HepG2 (cell line): ENCODE data around the gene VWA3B. TPM values are rescaled to one million over a fixed set of nuclear protein-coding genes. Genes with fewer than 3 reads are reported as not detected.

Experiments
- ATAC-seq: fragments of 200-7000 bp; cut with Tn5 transposase; 3 replicates; pipeline ENCODE4 v1.9.1; 2020; ENCODE audit warnings: mild to moderate bottlenecking, moderate library complexity
- BruUV-seq: library from RNA; stranded (reverse); fragments of 400-500 nt; replicated peaks from 2 replicates; lab custom pipeline; 2021; lab: Mats Ljungman, UMichigan
- CTCF ChIA-PET: fragments of 300-600 bp; formaldehyde crosslinking; extraction: SDS; loops from one replicate; lab custom pipeline; 2021; ENCODE audit warnings: low total read pairs, inconsistent platforms, low intra/inter-chr PET ratio; lab: Yijun Ruan, JAX
- POLR2A ChIA-PET: fragments of 350-600 bp; sonication (Branson Sonifier 250); formaldehyde crosslinking; loops from one replicate; lab custom pipeline; 2020; ENCODE audit warnings: antibody characterized with exemption, inconsistent platforms; lab: Yijun Ruan, JAX
- DNase-seq: peaks from one replicate; pipeline ENCODE4 v3.0.0-alpha.2; 2015; ENCODE audit warnings: low spot score
- FAIRE-seq: peaks from 3 replicates; lab custom pipeline; 2011; peaks lifted over from hg19 to GRCh38; lab: Jason Lieb, UNC
- H2AFZ ChIP-seq: one replicate; pipeline ENCODE4 v1.6.1; 2011; ENCODE audit warnings: low read length, inconsistent platforms
- H3K27ac ChIP-seq: fragments of 300-600 bp; 3 replicates; pipeline ENCODE4 v1.8.0; 2011; ENCODE audit warnings: mixed run types, mild to moderate bottlenecking, mixed read lengths, low read length, inconsistent platforms; ENCODE audit not compliant: insufficient read depth; ENCODE audit errors: extremely low read length
- H3K27me3 ChIP-seq, 2 experiments: fragments of 200-600 bp in 1 of 2; 2 replicates in 1 of 2; 3 replicates in 1 of 2; pipeline versions ENCODE4 v1.6.0 to v1.8.0; 2011; ENCODE audit warnings: low read length in 2 of 2, mild to moderate bottlenecking in 2 of 2, moderate library complexity in 2 of 2, inconsistent platforms in 1 of 2; ENCODE audit not compliant: insufficient read depth in 2 of 2, control insufficient read depth in 1 of 2
- H3K36me3 ChIP-seq, 2 experiments: fragments of 200-600 bp in 1 of 2; replicated peaks in 1 of 2; 2 replicates in 1 of 2; 3 replicates in 1 of 2; pipeline versions ENCODE4 v1.5.1 to v1.8.0; 2011; ENCODE audit warnings: low read length in 2 of 2, inconsistent platforms in 1 of 2; ENCODE audit not compliant: insufficient read depth in 2 of 2, control insufficient read depth in 1 of 2
- H3K4me1 ChIP-seq: 2 replicates; pipeline ENCODE4 v1.5.1; 2012; ENCODE audit warnings: low read length, inconsistent platforms; ENCODE audit not compliant: insufficient read depth
- H3K4me2 ChIP-seq: 2 replicates; pipeline ENCODE4 v1.6.0; 2011; ENCODE audit warnings: low read depth, low read length, inconsistent platforms
- H3K4me3 ChIP-seq, 3 experiments: fragments of 200-600 bp in 1 of 3; sonication (generic), shearing (Covaris generic) in 1 of 3; replicated peaks in 1 of 3; 2 replicates each; pipeline ENCODE4 v1.5.1; 2011 to 2016; ENCODE audit warnings: low read length in 3 of 3, inconsistent platforms in 2 of 3, low read depth in 2 of 3, mild to moderate bottlenecking in 2 of 3, control low read depth in 1 of 3, mixed read lengths in 1 of 3; ENCODE audit not compliant: insufficient read depth in 1 of 3
- H3K79me2 ChIP-seq: one replicate; pipeline ENCODE4 v1.6.1; 2011; ENCODE audit warnings: low read length, inconsistent platforms; ENCODE audit not compliant: insufficient read depth
- H3K9ac ChIP-seq: 2 replicates; pipeline ENCODE4 v1.6.0; 2011; ENCODE audit warnings: mild to moderate bottlenecking, low read depth, low read length, inconsistent platforms; ENCODE audit not compliant: insufficient read depth
- H3K9me3 ChIP-seq: 2 replicates; pipeline ENCODE4 v1.5.1; 2012; ENCODE audit warnings: mild to moderate bottlenecking, low read length
- H4K20me1 ChIP-seq: 2 replicates; pipeline ENCODE4 v1.6.0; 2011; ENCODE audit warnings: inconsistent platforms, mild to moderate bottlenecking, low read length, moderate library complexity; ENCODE audit not compliant: insufficient read depth
- FOXC1 ChIP-seq: sonication (generic); formaldehyde crosslinking; IDR thresholded peaks from 2 replicates; pipeline ENCODE4 v1.8.0; 2022; ENCODE audit warnings: mild to moderate bottlenecking, missing genetic modification reagents, borderline replicate concordance
- ISX ChIP-seq: sonication (generic); formaldehyde crosslinking; conservative IDR thresholded peaks from 2 replicates; pipeline ENCODE4 v1.5.0; 2020; ENCODE audit warnings: missing genetic modification reagents
- RFX1 ChIP-seq: fragments of 450-650 bp; IDR thresholded peaks from 2 replicates; pipeline ENCODE4 v1.6.1; 2017
- RFX3 ChIP-seq: IDR thresholded peaks from 2 replicates; pipeline ENCODE4 v1.6.1; 2016; ENCODE audit warnings: missing biosample characterization, missing genetic modification reagents
- RFXAP ChIP-seq: sonication (generic); formaldehyde crosslinking; IDR thresholded peaks from 2 replicates; pipeline ENCODE4 v1.4.0; 2020; ENCODE audit warnings: missing genetic modification reagents, borderline replicate concordance
- SNAI1 ChIP-seq: sonication (generic); formaldehyde crosslinking; IDR thresholded peaks from 2 replicates; pipeline ENCODE4 v1.5.0; 2020; ENCODE audit warnings: mild to moderate bottlenecking, missing genetic modification reagents, borderline replicate concordance
- ZNF879 ChIP-seq: sonication (generic); formaldehyde crosslinking; IDR thresholded peaks from 2 replicates; pipeline ENCODE4 v1.8.1; 2023; ENCODE audit warnings: missing genetic modification reagents
- WGBS: methylation state at CpG from one replicate; pipeline ENCODE4 v1.1.6; 2017; ENCODE audit warnings: low lambda C conversion rate; 5-methylcytosine and 5-hydroxymethylcytosine counted together
- in situ Hi-C: cut with HindIII; loops from 2 replicates; pipeline ENCODE4 v1.10.0; 2017; ENCODE audit warnings: low pct_unique_long_range_greater_than_20kb; ENCODE audit not compliant: extremely low pct_ligation_motif_present
- intact Hi-C: fragments of 100-400 bp; cut with micrococcal nuclease; formaldehyde crosslinking; loops from one replicate; pipeline ENCODE4 v1.10.0; 2022; ENCODE audit not compliant: unreplicated experiment
- polyA plus RNA-seq, 8 experiments: library from polyadenylated mRNA; depleted of rRNA in 3 of 8; stranded (reverse) in 7 of 8; unstranded in 1 of 8; fragments of >200 nt; fragmentation: Illumina TruSeq in 4 of 8; extraction: Trizol in 4 of 8; gene quantifications; 2 replicates each; pipeline versions ENCODE4 v1.2.1 to v1.2.3, GENCODE V29; 2011 to 2016; ENCODE audit warnings: low read depth in 4 of 8, missing spikeins in 1 of 8, mixed read lengths in 1 of 8; ENCODE audit not compliant: insufficient read depth in 1 of 8
- total RNA-seq, 5 experiments: library from RNA; depleted of rRNA; stranded (reverse); fragments of >200 nt; fragmentation: Illumina TruSeq; extraction: Trizol; gene quantifications; 2 replicates each; pipeline ENCODE4 v1.2.3, GENCODE V29; 2016; ENCODE audit warnings: low read depth in 1 of 5

The VWA3B gene
- total and polyA plus RNA-seq, 2 of the 13 experiments (the other 11 are each of a cell fraction or from before 2014, with no cell fraction given), result not detected

DNA sequence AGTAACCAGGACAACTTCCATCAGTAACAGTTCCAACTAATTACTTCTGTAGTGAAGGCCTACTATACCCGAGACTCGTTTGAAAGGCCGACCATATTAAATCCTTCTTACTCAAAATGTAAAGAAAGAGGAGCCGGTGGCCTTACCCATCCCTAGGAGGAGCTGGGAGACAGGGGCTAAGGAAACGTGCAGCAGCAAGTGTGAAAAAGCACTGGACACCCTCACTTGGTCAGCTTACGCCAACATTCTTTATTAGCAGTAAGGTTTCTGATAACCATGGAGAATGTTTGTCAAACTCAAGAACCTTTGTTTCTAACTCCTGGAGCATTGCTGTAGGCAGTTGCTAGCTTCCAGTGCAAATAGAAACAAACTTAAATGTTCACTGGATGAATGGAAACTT, 26.7 kb upstream of the VWA3B start:
- FAIRE-seq, result no peak
- Histone ChIP-seq H3K79me2 (no peaks in the 10 kb centered on the region), H3K4me3 (no peak overlapping the region), H4K20me1 (no peaks in the 10 kb centered on the region), H3K4me2 (no peak overlapping the region), H3K27me3 (peaks cover 0 to 15% of the 10 kb centered on the region in 2 experiments; a peak in 2 of 5 replicates), H3K9me3 (no peaks in the 10 kb centered on the region), H3K36me3 (no peaks in the 10 kb centered on the region)
- ATAC-seq, result no peak
- TF ChIP-seq SNAI1 (CRISPR knock-in tag), result no peak
- no peak for TF ChIP-seq RFXAP (CRISPR knock-in tag)
- TF ChIP-seq FOXC1, result no peak
- TF ChIP-seq ISX, result no peak
- TF ChIP-seq, all 625 proteins: peak for 0
- POLR2A ChIA-PET, result no interaction called here
- Histone ChIP-seq H2AFZ (no peak overlapping the region), H3K9ac (no peak overlapping the region), H3K4me1 (no peaks in the 10 kb centered on the region), H3K27ac (no peak overlapping the region)
- CTCF ChIA-PET, result no interaction called here
- 34% methylated on average over 6 of the region's 6 CpGs for WGBS
- intact Hi-C loops (no loop called here), in situ Hi-C loops (no loop called here)
- BruUV-seq, result no TSS peak
- DNase-seq, result no peak

GRCh38 chr2:98063291-98063854, 23.6 kb upstream of the VWA3B start:
- intact Hi-C loops, result no loop called here
- Histone ChIP-seq H3K79me2 (no peaks in the 10 kb centered on the region), H2AFZ (no peak overlapping the region), H3K27ac (no peak overlapping the region), H3K4me3 (no peak overlapping the region), H3K9me3 (no peaks in the 10 kb centered on the region), H3K36me3 (no peaks in the 10 kb centered on the region), H3K9ac (no peak overlapping the region), H3K27me3 (peaks cover 0 to 17% of the 10 kb centered on the region in 2 experiments; a peak in 3 of 5 replicates), H3K4me1 (no peaks in the 10 kb centered on the region), H3K4me2 (no peak overlapping the region), H4K20me1 (no peaks in the 10 kb centered on the region)
- CTCF ChIA-PET, result no interaction called here
- TF ChIP-seq RFX3 (CRISPR knock-in tag), result peak; percentile 16; the same call in 1 of the 2 replicates
- TF ChIP-seq RFX1, result peak; percentile 53
- no peak for TF ChIP-seq ZNF879
- WGBS, result 40% methylated on average over 4 of the region's 4 CpGs
- DNase-seq, result no peak
- in situ Hi-C loops, result no loop called here
- BruUV-seq, result no TSS peak
- no peak for FAIRE-seq
- ATAC-seq, result no peak
- POLR2A ChIA-PET, result no interaction called here
